Kidney (tissue), 14 donors: Measurements from ENCODE around the gene HEPACAM2. TPM values are rescaled to one million over a fixed set of nuclear protein-coding genes. Genes with fewer than 3 reads are reported as not detected.
A peak's percentile ranks its signal among the peaks of the same experiment; 100 is the strongest.

ENCODE experiments used
- DNase-seq, 5 donors: peaks; one replicate each; pipeline ENCODE4 v3.0.0-alpha.2; 2013 to 2020
- FAIRE-seq: peaks from 2 replicates; lab custom pipeline; 2012; peaks lifted over from hg19 to GRCh38; lab: Jason Lieb, UNC
- H3K27ac ChIP-seq, 2 donors: one replicate each; pipeline ENCODE4 v1.7.0; 2013; ENCODE audit warnings: low read depth in 2 of 2, low read length in 2 of 2, inconsistent platforms in 1 of 2
- H3K27me3 ChIP-seq: one replicate; pipeline ENCODE4 v1.7.1; 2013; ENCODE audit warnings: low read length, inconsistent platforms; ENCODE audit not compliant: control insufficient read depth, insufficient read depth
- H3K36me3 ChIP-seq, 3 donors: one replicate each; pipeline versions ENCODE4 v1.7.0 to v1.7.1; 2013; ENCODE audit warnings: low read length in 3 of 3, control low read depth in 1 of 3, inconsistent platforms in 1 of 3; ENCODE audit not compliant: insufficient read depth in 3 of 3, control insufficient read depth in 2 of 3
- H3K4me1 ChIP-seq, 3 donors: one replicate each; pipeline versions ENCODE4 v1.7.0 to v1.7.1; 2013; ENCODE audit warnings: low read length in 3 of 3, inconsistent platforms in 1 of 3, low read depth in 1 of 3; ENCODE audit not compliant: control insufficient read depth in 2 of 3, insufficient read depth in 2 of 3
- H3K4me3 ChIP-seq, 3 donors: one replicate each; pipeline versions ENCODE4 v1.7.0 to v1.8.1; 2013; ENCODE audit warnings: low read length in 3 of 3, control low read depth in 1 of 3, inconsistent platforms in 1 of 3
- H3K9ac ChIP-seq, 3 donors: one replicate each; pipeline versions ENCODE4 v1.7.0 to v1.7.1; 2013; ENCODE audit warnings: low read length in 3 of 3, control low read depth in 1 of 3, inconsistent platforms in 1 of 3
- H3K9me3 ChIP-seq, 3 donors: one replicate each; pipeline versions ENCODE4 v1.7.0 to v1.7.1; 2013; ENCODE audit warnings: low read length in 3 of 3, control low read depth in 1 of 3, inconsistent platforms in 1 of 3; ENCODE audit not compliant: control insufficient read depth in 2 of 3, insufficient read depth in 1 of 3
- CTCF ChIP-seq: IDR thresholded peaks from 3 replicates; pipeline ENCODE4 v1.5.1; 2012; ENCODE audit warnings: mild to moderate bottlenecking, moderate library complexity, borderline replicate concordance; ENCODE audit not compliant: insufficient read depth; ENCODE audit errors: extremely low read depth
- intact Hi-C: fragments of 100-400 bp; cut with DNase I; formaldehyde crosslinking; loops from one replicate; pipeline ENCODE4 v1.11.1; 2022
- polyA plus RNA-seq: library from polyadenylated mRNA; stranded (reverse); fragments of 350-450 nt; fragmentation: Illumina TruSeq; extraction: RNeasy Lipid Tissue Mini Kit (QIAGEN cat#74804); gene quantifications from one replicate; pipeline ENCODE4 v1.2.3, GENCODE V29; 2014; ENCODE audit warnings: low read depth, low replicate concordance; ENCODE audit not compliant: insufficient read depth
- total RNA-seq: library from RNA; stranded (reverse); fragmentation: NEBNext Ultra II Directional; extraction: Animal tissue kit (Norgen Biotek cat#: 25700); gene quantifications from one replicate; pipeline ENCODE4 v1.2.1, GENCODE V29; 2021
- donor health status: control.
- donor health status: control.
- donor health status: control.
- donor health status: control.
- donor health status: control.
- donor health status: DM: yes; HTN: yes; CAD: no.
- donor health status: Normal renal cell carcinoma (clear cell type).

HEPACAM2 gene
- total and polyA plus RNA-seq, 2 donors from 2014 or later: 2.5 to 15.1 TPM

DNA sequence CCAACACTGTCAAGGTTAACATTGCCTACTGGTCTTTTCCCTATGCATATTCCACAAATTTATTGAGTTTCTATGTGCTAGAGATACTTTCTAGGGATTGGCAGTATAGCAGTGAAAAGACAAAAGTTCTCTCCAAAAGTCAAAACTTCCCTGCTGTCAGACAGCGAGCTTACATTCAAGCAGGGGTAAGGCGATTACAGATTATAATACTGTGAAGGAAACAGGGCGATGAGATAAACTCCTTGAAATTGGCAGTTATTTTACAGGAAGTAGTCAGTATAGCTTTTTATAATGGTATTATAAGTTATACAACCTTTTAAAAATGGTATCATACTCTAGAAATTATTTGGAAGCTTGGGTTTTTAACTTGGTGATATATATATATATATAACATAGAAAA, 15.8 kb upstream of the HEPACAM2 start:
- Histone ChIP-seq H3K27ac (no peak overlapping the region), H3K27me3 (no peaks in the 10 kb centered on the region), H3K36me3 (no peaks in the 10 kb centered on the region), H3K9ac (no peak overlapping the region), H3K4me3 (no peak overlapping the region), H3K9me3 (no peaks in the 10 kb centered on the region), H3K4me1 (peaks cover 0 to 6% (median 0%) of the 10 kb centered on the region in 3 donors)
- DNase-seq (no peak), FAIRE-seq (no peak)
- intact Hi-C loops: no loop called here
- TF ChIP-seq CTCF: no peak

GRCh38 chr7:93239824-93240223, 13.6 kb upstream of the HEPACAM2 start:
- Histone ChIP-seq H3K4me3 (no peak overlapping the region), H3K9me3 (no peaks in the 10 kb centered on the region), H3K27ac (no peak overlapping the region), H3K9ac (no peak overlapping the region), H3K36me3 (no peaks in the 10 kb centered on the region), H3K4me1 (peaks cover 0 to 6% (median 0%) of the 10 kb centered on the region in 3 donors), H3K27me3 (no peaks in the 10 kb centered on the region)
- no peak for TF ChIP-seq CTCF
- FAIRE-seq (no peak), DNase-seq (no peak)
- intact Hi-C loops: no loop called here

GRCh38 chr7:93238748-93239147, 12.5 kb upstream of the HEPACAM2 start:
- intact Hi-C loops: no loop called here

More at GRCh38 chr7:93238748-93239147, 12.5 kb upstream of the HEPACAM2 start:
- Histone ChIP-seq H3K27me3 (no peaks in the 10 kb centered on the region), H3K9me3 (no peaks in the 10 kb centered on the region), H3K9ac (no peak overlapping the region), H3K27ac (no peak overlapping the region), H3K4me3 (peak overlapping the region in 2 of 3 donors; percentile 3 to 23), H3K4me1 (peaks cover 0 to 6% (median under 1%) of the 10 kb centered on the region in 3 donors), H3K36me3 (no peaks in the 10 kb centered on the region)
- no peak for DNase-seq
- no peak for FAIRE-seq
- TF ChIP-seq CTCF: no peak
